Stimulated activated CD8-positive, alpha-beta memory T cell treated with anti-CD3 and anti-CD28 coated beads, Interleukin-7, amount 100 ng/mL, for 48 hours (primary cell): ENCODE measurements around the gene ETS2.
"Not testable (repeated sequence)": the region's sequence is repeated elsewhere in the genome, so short reads cannot be mapped to it uniquely, and the experiment has no call there.

Experiments
- DNase-seq, 2 donors: peaks; one replicate each; pipeline ENCODE4 v3.0.0-alpha.2; 2020; ENCODE audit warnings: low read depth in 1 of 2; ENCODE audit errors: extremely low read depth in 1 of 2

The ETS2 gene

DNA sequence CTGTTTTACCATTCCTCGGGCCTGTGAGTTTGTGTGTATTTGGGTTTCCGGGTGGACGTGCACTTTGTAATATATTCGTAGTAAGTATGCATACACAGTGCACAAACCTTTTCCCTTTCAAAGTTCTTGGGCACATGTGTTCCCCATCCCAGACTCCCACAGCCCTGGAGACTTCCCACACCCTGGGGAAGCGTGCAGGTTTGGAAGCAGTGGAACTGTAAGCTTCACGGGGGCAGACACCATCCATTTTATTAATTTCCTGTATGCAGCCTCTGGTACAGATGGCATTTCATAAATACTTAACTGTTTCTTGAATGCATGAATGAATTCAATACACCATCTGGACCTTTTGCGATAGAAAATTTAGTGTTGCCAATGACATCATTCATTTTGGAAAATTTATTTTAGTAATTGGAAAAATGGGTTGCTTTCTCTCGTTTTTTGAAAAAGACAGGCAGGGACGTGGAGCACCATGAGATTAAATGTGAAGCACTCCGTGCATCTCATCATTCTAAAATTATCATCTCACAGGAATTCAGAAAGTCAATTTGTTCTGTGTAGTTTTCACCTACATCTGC lies 10.8 kb downstream of the ETS2 start:
- DNase-seq = no peak

DNA sequence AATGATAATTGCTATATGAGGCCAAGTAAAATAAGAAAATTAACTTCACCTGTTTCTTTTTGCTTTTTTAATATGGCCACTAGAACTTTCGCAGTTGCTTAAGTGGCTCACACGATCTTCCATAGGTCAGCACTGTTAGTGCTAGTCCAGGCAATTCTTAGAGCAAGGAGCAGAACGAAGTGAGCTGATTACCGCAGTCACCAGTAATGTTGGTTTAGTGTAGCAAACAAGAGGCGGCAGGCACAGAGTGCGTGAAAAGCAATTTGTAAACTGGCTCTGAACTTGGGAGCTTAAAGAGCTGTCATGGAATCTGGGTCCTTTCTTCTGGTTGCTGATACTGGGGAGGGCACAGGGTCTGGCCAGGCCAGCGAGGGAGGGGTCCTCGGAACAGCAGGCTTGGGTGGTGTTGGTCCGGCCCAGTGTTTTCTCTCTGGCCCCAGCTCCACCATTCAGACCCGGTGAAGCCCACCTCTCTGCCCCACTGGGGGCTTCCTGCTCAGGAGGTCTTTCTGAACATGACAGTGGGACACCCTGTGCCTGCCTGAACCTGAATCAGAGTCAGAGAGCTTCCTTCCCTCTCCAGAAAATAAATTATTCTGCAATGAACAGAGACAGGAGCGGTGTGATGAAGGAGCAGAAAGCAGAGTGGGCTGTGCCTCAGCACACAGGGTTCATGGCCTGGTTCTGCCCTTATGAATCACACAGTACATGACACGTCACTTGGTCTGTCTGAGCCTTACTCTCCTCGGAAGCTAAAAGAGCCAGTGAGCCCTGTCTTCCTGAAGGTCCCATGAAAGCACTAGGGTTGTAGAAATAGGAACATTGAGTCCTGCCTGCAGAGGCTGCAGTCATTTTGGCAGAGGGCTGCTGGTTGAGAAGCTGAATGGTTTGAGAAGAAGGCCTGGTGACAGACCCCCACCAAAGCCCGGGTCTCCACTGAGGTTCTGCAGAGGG lies 11.9 kb downstream of the ETS2 start:
- DNase-seq = no peak

DNA sequence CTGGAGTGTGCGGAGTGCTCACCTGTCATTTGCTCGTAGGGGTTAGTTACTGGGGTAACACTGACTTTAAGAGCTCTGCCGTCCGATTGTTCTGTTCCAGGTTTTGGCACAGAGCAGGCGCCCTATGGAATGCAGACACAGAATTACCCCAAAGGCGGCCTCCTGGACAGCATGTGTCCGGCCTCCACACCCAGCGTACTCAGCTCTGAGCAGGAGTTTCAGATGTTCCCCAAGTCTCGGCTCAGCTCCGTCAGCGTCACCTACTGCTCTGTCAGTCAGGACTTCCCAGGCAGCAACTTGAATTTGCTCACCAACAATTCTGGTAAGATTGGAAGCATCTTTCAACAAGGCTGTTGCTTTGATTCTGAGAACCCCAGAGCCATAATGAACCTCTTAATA lies 12.6 kb downstream of the ETS2 start:
- DNase-seq = no peak

DNA sequence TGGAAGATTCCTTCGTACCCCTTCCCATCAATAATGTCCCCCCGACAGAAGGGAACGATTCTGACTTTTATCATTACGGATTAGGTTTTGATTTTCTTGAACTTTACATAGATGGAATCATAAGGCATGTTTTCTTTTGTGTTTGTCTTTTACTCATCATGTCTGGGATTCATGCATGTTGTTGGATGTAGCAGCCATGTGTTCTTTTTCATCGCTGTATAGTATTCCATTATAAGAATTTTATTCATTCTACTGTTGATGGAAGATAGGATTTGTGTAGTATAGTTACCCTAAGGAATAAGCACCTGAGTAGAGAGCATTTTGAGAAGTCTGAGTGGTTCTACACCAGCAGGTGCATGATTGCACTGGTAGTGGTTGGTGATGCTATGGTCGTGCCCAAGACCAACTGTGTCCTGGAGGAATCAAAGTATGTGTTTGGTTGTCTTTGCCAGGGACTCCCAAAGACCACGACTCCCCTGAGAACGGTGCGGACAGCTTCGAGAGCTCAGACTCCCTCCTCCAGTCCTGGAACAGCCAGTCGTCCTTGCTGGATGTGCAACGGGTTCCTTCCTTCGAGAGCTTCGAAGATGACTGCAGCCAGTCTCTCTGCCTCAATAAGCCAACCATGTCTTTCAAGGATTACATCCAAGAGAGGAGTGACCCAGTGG lies 13.5 kb downstream of the ETS2 start:
- DNase-seq = no peak

DNA sequence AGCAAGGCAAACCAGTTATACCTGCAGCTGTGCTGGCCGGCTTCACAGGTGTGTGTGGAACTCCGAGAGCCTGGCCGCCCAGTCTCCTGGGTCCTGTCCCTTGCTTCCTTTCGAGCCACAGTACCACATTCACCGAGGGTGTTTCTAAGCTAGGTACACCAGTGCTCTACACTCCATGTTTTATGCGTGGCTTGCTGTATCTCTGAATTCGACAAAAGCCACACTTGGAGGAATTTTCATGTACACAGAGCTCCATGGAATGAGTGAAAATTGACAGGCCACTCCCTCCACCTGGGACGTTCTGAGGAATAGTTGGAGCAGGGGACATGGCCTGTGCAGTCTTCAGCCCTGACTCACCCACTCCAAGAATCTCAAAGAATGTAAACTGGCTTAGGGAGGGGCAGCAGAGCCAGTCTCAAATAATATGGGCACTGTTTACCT lies 14.0 kb downstream of the ETS2 start:
- no peak for DNase-seq

DNA sequence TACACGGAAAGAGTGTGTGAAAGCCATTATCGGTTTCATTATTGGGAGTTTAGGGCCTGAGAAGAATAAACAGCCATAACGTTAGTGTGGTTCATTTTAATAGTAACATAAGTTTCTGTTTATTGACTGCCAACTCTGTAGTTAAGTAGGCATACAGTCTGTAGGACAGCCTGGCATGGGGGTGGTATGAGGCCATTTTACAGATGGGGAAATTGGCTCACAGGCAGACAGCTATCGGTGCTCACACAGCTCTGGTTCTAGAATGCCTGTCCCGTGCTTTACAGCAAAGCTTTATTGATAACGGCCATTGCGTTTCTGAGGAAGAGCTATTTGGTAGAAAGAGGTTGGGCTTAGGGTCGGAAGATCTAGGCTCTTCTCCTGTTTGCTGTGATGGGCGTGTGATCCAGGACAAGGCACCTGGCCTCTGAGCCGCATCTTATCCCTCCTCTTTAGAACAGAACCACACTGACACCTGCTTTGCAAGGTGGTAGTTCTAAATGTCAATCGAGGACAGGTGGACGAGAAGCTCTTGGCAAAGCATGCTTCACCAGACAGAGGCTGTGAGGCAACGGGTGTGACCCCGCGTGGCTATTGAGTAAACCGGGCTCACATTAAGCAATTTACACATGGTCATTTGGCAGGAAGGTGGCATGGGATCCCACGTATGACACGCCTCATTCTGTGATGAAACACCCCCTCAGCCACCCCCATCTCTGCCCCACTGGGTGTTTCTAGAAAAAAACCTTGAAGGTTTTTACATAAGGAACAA lies 14.9 kb downstream of the ETS2 start:
- DNase-seq = no peak

DNA sequence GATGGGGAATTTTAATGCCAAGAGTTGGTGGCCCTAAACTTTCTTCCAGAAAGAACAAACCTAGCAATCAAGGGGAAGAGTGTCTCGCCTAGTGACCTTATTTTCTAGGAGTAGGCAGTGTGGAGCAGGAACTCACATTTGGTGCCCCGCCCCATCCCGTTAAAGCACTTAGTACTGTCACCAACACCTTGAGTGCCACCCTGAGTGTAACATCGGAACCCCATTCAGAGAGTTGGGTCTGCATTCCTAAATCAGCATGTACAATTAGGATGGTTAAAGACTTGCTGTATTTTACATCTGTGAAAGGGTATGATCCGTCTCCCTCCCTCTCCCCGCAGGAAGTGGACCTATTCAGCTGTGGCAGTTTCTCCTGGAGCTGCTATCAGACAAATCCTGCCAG lies 15.5 kb downstream of the ETS2 start:
- DNase-seq = no peak

DNA sequence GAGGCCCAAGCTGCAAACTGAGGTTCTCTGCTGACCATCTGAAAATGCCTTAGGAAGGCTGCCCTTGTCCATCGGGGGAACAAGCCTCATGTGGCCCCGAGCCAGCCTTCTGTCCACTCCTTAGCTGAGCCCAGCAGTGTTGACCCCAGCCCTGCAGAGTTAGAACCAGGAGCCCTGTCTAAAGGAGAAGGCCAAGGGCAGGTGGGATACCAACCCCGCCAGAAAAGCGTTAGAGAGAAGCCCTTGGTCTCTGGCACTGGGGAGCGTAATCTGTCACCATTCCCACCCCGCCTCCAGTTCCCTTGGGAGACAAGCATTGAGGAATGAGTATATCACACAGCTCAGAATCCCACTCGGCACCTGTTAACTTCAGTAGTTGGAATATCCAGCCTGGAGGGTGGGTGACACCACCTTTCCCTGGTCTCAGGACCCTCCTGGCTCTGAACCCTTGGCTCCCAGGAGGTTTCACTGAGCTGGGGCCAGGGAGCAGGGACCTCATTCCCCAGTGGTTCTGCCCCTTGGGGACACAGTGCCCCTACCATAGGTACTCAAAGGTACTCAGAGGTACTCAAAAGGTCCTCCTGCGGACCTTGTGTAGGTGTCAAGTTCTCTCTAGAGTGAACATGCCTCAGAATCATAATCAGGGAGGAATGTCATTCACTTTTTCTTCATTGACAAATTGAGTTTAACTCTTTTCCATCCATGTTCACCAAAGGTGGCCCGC lies 16.4 kb downstream of the ETS2 start:
- DNase-seq = no peak

DNA sequence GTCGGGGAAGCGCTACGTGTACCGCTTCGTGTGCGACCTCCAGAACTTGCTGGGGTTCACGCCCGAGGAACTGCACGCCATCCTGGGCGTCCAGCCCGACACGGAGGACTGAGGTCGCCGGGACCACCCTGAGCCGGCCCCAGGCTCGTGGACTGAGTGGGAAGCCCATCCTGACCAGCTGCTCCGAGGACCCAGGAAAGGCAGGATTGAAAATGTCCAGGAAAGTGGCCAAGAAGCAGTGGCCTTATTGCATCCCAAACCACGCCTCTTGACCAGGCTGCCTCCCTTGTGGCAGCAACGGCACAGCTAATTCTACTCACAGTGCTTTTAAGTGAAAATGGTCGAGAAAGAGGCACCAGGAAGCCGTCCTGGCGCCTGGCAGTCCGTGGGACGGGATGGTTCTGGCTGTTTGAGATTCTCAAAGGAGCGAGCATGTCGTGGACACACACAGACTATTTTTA lies 17.1 kb downstream of the ETS2 start:
- no peak for DNase-seq

DNA sequence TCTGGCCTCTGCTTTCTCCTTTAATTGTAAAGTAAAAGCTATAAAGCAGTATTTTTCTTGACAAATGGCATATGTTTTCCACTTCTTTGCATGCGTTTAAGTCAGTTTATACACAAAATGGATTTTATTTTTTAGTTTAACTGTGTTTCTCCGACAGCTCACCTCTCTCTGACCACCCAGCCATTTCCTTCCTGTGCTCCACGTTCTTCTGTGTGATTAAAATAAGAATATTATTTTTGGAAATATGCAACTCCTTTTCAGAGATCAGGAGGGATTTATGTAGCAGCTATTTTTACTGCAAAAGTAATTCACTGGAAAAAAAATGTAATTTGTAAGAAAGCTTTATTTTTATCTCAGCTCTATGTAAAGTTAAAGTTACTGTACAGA lies 18.0 kb downstream of the ETS2 start:
- no peak for DNase-seq

DNA sequence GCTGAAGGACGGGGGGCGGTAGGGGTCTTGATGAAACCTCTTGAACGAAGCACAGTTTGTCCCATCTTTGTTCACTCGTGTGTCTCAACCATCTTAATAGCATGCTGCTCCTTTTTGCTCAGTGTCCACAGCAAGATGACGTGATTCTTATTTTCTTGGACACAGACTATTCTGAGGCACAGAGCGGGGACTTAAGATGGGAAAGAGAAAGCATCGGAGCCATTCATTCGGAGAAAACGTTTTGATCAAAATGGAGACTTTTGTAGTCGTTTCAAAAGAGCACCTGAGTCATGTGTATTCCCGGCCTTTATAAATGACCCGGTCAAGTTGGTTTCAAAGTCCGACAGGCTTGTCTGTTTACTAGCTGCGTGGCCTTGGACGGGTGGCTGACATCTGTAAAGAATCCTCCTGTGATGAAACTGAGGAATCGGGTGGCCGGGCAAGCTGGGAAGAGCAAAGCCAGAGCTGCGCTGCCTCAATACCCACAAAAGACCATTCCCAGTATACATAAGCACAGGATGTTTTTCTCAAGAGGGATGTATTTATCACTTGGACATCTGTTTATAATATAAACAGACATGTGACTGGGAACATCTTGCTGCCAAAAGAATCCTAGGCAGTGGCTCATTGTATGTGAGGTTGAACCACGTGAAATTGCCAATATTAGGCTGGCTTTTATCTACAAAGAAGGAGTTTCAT lies 18.5 kb downstream of the ETS2 start:
- no peak for DNase-seq

DNA sequence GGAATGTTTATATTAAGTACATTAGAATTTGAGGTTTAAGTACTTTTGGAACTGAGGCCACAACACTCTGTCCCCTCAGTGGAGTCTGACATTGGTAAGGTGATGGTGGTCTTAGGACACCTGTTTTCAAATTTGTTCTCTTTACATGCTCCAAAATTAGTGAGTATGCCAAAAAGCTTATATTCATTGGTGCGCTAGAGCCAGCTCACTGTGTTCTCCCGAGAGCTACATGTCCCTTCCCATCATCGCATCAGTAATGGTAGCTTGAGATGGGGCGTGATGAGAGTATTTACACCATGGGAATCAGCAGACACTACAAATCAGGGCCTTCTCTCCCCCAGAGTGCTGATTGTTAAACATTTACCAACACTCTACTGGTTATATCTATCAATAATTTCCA lies 19.5 kb downstream of the ETS2 start:
- no peak for DNase-seq

DNA sequence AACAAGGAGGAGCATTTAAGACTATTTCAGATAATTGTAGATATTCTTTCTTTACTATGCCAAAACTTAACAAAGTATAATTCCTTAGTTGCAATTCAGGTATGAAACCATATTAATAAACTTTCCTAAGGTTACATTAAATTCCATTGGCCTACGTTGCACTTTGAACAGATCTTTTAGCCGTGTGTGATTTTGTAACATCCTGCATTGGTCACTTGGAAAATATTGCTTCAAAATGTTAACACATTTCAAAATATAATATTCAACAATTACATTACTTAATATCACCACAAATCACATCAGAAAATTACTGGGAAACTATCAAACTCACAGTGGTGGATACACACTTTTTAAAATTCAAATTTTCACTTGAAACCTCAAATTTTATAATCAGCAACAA lies 20.2 kb downstream of the ETS2 start:
- DNase-seq = no peak

DNA sequence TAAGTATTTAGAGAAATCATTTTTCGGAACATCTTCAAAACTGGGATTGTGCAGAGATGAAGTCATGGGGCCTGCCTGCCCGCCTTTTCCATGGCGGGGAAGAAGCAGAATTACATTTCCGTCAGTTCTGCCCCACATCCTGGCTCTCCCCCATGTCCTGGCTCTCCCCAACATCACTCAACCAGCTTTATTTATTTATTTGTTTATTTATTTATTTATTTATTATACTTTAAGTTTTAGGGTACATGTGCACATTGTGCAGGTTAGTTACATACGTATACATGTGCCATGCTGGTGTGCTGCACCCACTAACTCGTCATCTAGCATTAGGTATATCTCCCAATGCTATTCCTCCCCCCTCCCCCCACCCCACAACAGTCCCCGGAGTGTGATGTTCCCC lies 22.4 kb downstream of the ETS2 start:
- not testable (repeated sequence) for DNase-seq

DNA sequence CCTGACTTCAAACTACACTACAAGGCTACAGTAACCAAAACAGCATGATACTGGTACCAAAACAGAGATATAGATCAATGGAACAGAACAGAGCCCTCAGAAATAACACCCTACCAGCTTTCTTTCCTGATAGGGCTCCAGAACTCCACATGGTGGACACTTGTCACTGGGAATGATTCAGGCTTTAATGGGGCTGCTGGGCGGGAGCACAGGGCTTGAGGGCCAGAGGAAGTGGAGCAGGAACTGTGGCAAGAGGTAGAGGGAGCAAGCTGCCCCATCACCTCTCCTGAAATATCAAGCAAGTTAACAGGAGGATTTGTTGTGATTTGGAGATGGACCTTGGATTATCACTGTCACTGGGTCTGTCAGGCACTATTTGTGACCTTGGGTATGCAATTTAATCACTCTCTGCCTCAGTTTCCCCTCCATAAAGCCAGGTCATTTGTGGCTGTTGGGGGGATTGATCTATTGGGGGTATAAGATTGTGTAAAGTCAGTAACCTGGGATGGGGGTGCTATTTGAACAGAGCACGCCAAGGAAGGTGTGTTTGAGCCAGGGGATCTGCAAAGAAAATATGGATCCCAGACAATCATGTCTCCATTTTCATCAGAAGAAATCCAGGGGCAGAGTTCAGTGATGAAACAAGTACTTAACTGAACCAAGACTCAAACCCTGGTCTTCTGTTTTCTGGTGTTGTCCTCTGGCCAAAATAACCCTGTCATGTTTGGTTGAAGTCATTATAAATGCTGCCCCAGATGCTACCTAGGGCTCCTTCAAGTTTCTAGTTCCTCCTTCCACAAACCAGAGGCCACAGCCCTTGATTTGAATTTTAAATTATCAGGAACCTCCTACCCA lies 25.2 kb downstream of the ETS2 start:
- DNase-seq = no peak

DNA sequence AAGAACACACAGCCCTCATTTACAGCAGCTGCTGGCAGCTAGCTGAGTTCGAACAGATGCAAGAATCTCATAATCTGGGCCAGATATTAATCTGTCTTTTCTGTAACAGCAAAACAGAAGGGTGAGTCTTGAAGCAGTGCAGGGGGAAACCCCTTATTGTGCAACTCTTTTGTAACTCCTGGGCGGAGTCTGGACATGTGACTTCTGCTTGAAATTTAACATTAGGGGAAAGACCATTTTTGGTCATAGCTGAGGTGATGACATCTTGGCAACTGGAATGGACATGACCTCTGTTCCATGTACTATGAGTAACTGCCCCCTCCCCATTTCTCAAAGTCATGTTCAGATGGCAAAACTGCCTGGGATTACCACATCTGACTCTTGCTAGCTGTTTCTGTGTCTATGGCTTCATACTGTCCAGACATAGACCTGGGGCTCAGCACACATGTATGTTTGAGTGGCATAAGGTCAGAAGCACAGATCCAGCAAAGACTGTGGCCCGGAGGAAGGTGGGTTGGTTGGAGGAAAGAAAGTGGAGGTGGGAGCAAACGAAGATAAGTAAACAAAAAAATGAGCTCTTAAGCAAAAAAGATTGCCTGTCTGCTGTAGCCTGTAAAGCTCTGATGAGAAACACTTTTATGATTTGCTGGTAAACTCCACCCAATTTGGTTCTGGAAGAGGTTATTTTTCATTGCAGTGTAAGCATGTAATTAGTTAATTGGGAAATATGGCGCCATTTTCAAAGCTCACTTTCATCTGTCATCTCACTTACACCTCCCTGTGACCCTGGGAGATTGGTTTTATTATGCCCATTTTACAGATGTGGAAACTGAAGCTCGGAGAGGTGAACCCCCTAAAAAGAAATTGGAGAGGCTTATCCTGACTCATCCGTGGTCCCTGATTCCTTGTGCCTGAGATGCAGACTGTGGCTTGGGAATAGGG lies 26.1 kb downstream of the ETS2 start:
- no peak for DNase-seq

DNA sequence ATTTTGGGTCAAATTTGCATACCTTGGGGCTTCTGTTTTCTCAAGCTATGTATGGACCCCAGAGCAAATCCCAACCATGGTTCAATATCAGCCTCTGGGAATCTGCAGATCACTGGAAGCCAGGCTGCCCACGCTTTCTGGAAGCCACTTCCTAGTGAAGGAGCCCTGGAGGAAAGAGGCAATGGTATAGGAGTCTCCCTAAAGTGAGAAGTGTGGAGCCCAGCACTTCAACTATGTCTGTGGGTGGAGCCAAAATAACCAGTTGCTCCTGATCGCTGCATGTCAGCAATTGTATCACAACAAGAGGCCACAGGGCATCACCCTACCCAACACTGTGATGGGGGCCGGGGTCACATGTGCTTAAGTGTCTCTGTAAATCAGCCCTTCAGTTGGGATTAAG lies 26.9 kb downstream of the ETS2 start:
- no peak for DNase-seq

DNA sequence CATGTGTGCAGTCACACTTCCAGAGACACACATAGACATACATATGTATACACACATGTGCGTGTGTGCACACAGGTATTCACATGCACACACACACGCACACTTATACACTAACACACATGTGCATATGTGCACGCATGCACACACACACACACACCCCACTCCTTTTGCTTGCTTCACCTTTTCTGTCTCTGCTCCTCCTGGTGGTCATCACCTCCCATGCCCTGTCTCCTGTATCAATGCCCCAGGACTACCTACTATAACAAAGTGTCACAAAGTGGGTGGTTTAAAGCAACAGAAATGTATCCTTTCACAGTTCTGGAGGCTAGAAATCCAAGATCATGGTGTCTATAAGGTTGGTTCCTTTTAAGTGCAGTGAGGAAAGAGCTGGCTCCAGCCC lies 27.4 kb downstream of the ETS2 start:
- no peak for DNase-seq
